ENCODE measurements around the gene PJA2. TPM values are rescaled to one million over a fixed set of nuclear protein-coding genes. Genes with fewer than 3 reads are reported as not detected.
"Not testable (repeated sequence)": the region's sequence is repeated elsewhere in the genome, so short reads cannot be mapped to it uniquely, and the experiment has no call there.

Gene PJA2
- total and polyA plus RNA-seq, 11 donors, result 19.0 to 108 (median 85.3) TPM

DNA sequence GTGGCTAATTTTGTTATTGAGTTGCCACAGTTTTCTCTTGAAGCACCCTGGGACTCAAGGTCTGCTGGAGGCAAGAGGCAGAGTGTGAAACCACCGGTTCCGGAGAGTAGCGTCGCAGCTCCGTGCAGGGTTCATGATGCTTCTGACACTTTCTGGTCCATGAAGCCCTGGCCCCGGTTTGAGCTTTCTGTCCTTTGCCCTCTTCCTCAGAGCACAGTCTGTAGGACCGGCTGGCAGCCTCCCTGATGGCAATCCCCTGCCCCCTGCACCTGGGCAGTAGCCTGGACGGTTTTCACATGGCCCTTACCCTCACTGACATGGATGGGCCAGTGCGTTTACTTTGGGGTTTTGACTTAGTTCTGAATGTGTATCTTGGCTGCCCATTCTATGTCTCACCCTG, 111.9 kb downstream of the PJA2 start:
- DNase-seq, result no peak
- Histone ChIP-seq H3K36me3 (no peaks in the 10 kb centered on the region), H3K4me3 (no peak overlapping the region), H3K4me1 (no peaks in the 10 kb centered on the region), H3K27ac (no peak overlapping the region), H3K27me3 (no peaks in the 10 kb centered on the region), H3K9me3 (peaks cover 0 to 14% (median 0%) of the 10 kb centered on the region in 12 donors)
- WGBS, 4 donors, result 89 to 90% (median 89%) methylated on average over 9 of the region's 9 CpGs
- ATAC-seq, result no peak
- intact Hi-C loops (cut with DNase I), result no loop called here
- TF ChIP-seq, protein P1, sequence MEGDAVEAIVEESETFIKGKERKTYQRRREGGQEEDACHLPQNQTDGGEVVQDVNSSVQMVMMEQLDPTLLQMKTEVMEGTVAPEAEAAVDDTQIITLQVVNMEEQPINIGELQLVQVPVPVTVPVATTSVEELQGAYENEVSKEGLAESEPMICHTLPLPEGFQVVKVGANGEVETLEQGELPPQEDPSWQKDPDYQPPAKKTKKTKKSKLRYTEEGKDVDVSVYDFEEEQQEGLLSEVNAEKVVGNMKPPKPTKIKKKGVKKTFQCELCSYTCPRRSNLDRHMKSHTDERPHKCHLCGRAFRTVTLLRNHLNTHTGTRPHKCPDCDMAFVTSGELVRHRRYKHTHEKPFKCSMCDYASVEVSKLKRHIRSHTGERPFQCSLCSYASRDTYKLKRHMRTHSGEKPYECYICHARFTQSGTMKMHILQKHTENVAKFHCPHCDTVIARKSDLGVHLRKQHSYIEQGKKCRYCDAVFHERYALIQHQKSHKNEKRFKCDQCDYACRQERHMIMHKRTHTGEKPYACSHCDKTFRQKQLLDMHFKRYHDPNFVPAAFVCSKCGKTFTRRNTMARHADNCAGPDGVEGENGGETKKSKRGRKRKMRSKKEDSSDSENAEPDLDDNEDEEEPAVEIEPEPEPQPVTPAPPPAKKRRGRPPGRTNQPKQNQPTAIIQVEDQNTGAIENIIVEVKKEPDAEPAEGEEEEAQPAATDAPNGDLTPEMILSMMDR (IDR thresholded peaks at IDR 0.05), result no peak
- no peak for TF ChIP-seq POLR2A (IDR thresholded peaks at IDR 0.05)

DNA sequence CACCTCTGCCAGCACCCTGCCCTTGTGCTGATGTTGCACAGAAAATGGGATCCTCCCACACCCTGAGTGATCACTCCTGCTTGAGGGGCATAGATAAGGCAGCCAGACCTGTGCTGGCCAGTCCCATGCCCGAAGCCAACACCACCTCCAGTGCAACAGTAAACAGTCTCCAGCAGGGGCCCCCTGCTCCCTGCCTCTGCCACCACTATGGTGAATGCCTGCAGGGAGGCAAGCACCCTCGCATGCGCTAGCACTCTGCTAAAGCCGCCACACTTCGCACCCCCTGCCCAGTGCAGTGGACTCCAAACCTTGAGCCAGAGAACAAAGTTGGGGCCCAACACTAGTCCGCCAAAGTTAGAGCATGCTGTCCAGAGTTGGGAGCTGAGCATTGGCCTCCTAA, 118.7 kb downstream of the PJA2 start:
- intact Hi-C loops (cut with DNase I), result no loop called here
- H3K27ac ChIP-seq, result no peak overlapping the region
- no peak for TF ChIP-seq POLR2A (IDR thresholded peaks at IDR 0.05)
- TF ChIP-seq, protein P1 (IDR thresholded peaks at IDR 0.05), result no peak
- no peaks in the 10 kb centered on the region for H3K27me3 ChIP-seq
- H3K4me3 ChIP-seq, result no peak overlapping the region
- H3K36me3 ChIP-seq, result no peaks in the 10 kb centered on the region
- ATAC-seq (no peak), DNase-seq (no peak)
- peaks cover 0 to 46% (median 9%) of the 10 kb centered on the region in 12 donors for H3K9me3 ChIP-seq
- WGBS, 4 donors, result 81 to 94% (median 88%) methylated on average over 6 of the region's 6 CpGs
- H3K4me1 ChIP-seq, result no peaks in the 10 kb centered on the region

DNA sequence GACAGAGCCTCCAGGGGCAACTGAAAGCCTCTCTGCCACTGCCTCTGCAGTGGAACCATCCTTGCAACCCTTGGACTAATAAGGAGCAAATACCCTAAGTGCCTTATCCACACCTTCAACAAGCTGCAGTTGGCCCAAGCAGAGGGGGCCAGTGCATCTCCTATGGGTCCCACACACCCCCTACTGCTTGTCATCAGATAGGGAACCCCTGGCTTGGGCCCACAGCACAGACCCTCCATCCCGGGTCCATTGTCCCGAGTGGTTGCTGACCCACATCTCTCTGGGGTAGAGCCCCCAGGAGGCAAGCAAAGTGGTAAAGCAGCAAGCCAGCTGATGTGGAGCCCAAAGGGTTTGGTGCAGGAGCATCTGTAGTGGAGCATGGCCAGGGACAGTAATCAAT, 119.5 kb downstream of the PJA2 start:
- TF ChIP-seq, protein P1 (IDR thresholded peaks at IDR 0.05), result no peak
- no peak for TF ChIP-seq POLR2A (IDR thresholded peaks at IDR 0.05)
- Histone ChIP-seq H3K27me3 (no peaks in the 10 kb centered on the region), H3K4me3 (no peak overlapping the region), H3K9me3 (peaks cover 0 to 53% (median 15%) of the 10 kb centered on the region in 12 donors), H3K27ac (no peak overlapping the region), H3K36me3 (no peaks in the 10 kb centered on the region), H3K4me1 (no peaks in the 10 kb centered on the region)
- WGBS, 4 donors, result 89 to 100% (median 94%) methylated on average over 2 of the region's 2 CpGs
- ATAC-seq (no peak), DNase-seq (no peak)
- intact Hi-C loops (cut with DNase I), result no loop called here

DNA sequence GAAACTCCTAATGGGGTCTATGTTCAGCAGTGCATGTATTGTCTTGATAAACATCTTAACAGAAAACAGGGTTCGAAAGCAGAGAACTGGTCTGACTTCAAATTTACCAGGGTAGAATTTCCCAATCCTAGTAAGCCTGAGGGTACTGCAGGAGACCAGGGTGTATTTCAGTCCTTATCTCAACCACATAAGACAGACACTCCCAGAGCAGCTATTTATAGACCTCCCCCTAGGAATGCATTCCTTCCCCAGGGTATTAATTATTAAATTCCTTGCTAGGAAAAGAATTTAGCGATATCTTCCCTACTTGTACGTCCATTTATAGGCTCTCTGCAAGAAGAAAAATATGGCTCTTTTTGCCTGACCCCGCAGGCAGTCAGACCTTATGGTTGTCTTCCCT, 123.1 kb downstream of the PJA2 start:
- H3K4me1 ChIP-seq; intact Hi-C loops (cut with DNase I); ATAC-seq; H3K27me3 ChIP-seq; H3K36me3 ChIP-seq; DNase-seq; H3K27ac ChIP-seq; H3K4me3 ChIP-seq: not testable (repeated sequence)
- 66 to 71% (median 68%) methylated on average over 4 of the region's 4 CpGs for WGBS, 4 donors
- H3K9me3 ChIP-seq, result peaks cover 0 to 50% (median 15%) of the 10 kb centered on the region in 12 donors

All from heart left ventricle (tissue), 16 donors.